ENCODE results near the gene NEO1. TPM values are rescaled to one million over a fixed set of nuclear protein-coding genes. Genes with fewer than 3 reads are reported as not detected.

NEO1 gene
- total RNA-seq, 1 donor from 2014 or later, result 24.9 TPM

GRCh38 chr15:73022161-73022560 is 30.1 kb upstream of the NEO1 start:
- Mint-ChIP-seq H3K27me3 (ENCODE audit: unreplicated experiment) (peaks cover 42% of the 10 kb centered on the region), H3K9me3 (ENCODE audit: unreplicated experiment) (no peaks in the 10 kb centered on the region), H3K4me3 (ENCODE audit: unreplicated experiment) (no peak overlapping the region), H3K4me1 (ENCODE audit: unreplicated experiment) (no peaks in the 10 kb centered on the region), H3K27ac (ENCODE audit: unreplicated experiment) (no peak overlapping the region), H3K36me3 (ENCODE audit: unreplicated experiment) (no peaks in the 10 kb centered on the region)
- DNase-seq (ENCODE audit: extremely low spot score, unreplicated experiment), result no peak
- no peak for TF ChIP-seq CTCF (IDR thresholded peaks at IDR 0.05)

GRCh38 chr15:73023071-73023470 is 29.2 kb upstream of the NEO1 start:
- Mint-ChIP-seq H3K27ac (ENCODE audit: unreplicated experiment) (no peak overlapping the region), H3K27me3 (ENCODE audit: unreplicated experiment) (peaks cover 40% of the 10 kb centered on the region), H3K4me1 (ENCODE audit: unreplicated experiment) (no peaks in the 10 kb centered on the region), H3K36me3 (ENCODE audit: unreplicated experiment) (no peaks in the 10 kb centered on the region), H3K9me3 (ENCODE audit: unreplicated experiment) (no peaks in the 10 kb centered on the region), H3K4me3 (ENCODE audit: unreplicated experiment) (no peak overlapping the region)
- no peak for TF ChIP-seq CTCF (IDR thresholded peaks at IDR 0.05)
- DNase-seq (ENCODE audit: extremely low spot score, unreplicated experiment), result no peak

- no peak for DNase-seq (ENCODE audit: extremely low spot score, unreplicated experiment)
- Mint-ChIP-seq H3K27ac (ENCODE audit: unreplicated experiment) (no peak overlapping the region), H3K9me3 (ENCODE audit: unreplicated experiment) (no peaks in the 10 kb centered on the region), H3K4me1 (ENCODE audit: unreplicated experiment) (no peaks in the 10 kb centered on the region), H3K27me3 (ENCODE audit: unreplicated experiment) (peaks cover 38% of the 10 kb centered on the region), H3K36me3 (ENCODE audit: unreplicated experiment) (no peaks in the 10 kb centered on the region), H3K4me3 (ENCODE audit: unreplicated experiment) (no peak overlapping the region)
- no peak for TF ChIP-seq CTCF (IDR thresholded peaks at IDR 0.05)
Observed at GRCh38 chr15:73024168-73024567, 28.1 kb upstream of the NEO1 start.

- H3K4me3 Mint-ChIP-seq (ENCODE audit: unreplicated experiment), result no peak overlapping the region
- no peak for TF ChIP-seq CTCF (IDR thresholded peaks at IDR 0.05)
- no peaks in the 10 kb centered on the region for H3K36me3 Mint-ChIP-seq (ENCODE audit: unreplicated experiment)
- no peak for DNase-seq (ENCODE audit: extremely low spot score, unreplicated experiment)
- H3K4me1 Mint-ChIP-seq (ENCODE audit: unreplicated experiment), result no peaks in the 10 kb centered on the region
- no peaks in the 10 kb centered on the region for H3K9me3 Mint-ChIP-seq (ENCODE audit: unreplicated experiment)
- H3K27me3 Mint-ChIP-seq (ENCODE audit: unreplicated experiment), result peaks cover 32% of the 10 kb centered on the region
- no peak overlapping the region for H3K27ac Mint-ChIP-seq (ENCODE audit: unreplicated experiment)
Observed at GRCh38 chr15:73026511-73027054, 25.7 kb upstream of the NEO1 start.

- no peak for TF ChIP-seq CTCF (IDR thresholded peaks at IDR 0.05)
- H3K27me3 Mint-ChIP-seq (ENCODE audit: unreplicated experiment), result peaks cover 24% of the 10 kb centered on the region
- DNase-seq (ENCODE audit: extremely low spot score, unreplicated experiment), result no peak
- no peaks in the 10 kb centered on the region for H3K4me1 Mint-ChIP-seq (ENCODE audit: unreplicated experiment)
- no peak overlapping the region for H3K27ac Mint-ChIP-seq (ENCODE audit: unreplicated experiment)
- H3K4me3 Mint-ChIP-seq (ENCODE audit: unreplicated experiment), result no peak overlapping the region
- H3K36me3 Mint-ChIP-seq (ENCODE audit: unreplicated experiment), result no peaks in the 10 kb centered on the region
- H3K9me3 Mint-ChIP-seq (ENCODE audit: unreplicated experiment), result no peaks in the 10 kb centered on the region
Observed at GRCh38 chr15:73028031-73028430, 24.2 kb upstream of the NEO1 start.
